Activated CD8-positive, alpha-beta memory T cell treated with anti-CD3 and anti-CD28 coated beads for 24 hours (primary cell): ENCODE results near the gene SPECC1L.
"Not testable (repeated sequence)": the region's sequence is repeated elsewhere in the genome, so short reads cannot be mapped to it uniquely, and the experiment has no call there.

Experiments used
- DNase-seq: peaks from one replicate; pipeline ENCODE4 v3.0.0-alpha.2; 2020

SPECC1L gene

DNA sequence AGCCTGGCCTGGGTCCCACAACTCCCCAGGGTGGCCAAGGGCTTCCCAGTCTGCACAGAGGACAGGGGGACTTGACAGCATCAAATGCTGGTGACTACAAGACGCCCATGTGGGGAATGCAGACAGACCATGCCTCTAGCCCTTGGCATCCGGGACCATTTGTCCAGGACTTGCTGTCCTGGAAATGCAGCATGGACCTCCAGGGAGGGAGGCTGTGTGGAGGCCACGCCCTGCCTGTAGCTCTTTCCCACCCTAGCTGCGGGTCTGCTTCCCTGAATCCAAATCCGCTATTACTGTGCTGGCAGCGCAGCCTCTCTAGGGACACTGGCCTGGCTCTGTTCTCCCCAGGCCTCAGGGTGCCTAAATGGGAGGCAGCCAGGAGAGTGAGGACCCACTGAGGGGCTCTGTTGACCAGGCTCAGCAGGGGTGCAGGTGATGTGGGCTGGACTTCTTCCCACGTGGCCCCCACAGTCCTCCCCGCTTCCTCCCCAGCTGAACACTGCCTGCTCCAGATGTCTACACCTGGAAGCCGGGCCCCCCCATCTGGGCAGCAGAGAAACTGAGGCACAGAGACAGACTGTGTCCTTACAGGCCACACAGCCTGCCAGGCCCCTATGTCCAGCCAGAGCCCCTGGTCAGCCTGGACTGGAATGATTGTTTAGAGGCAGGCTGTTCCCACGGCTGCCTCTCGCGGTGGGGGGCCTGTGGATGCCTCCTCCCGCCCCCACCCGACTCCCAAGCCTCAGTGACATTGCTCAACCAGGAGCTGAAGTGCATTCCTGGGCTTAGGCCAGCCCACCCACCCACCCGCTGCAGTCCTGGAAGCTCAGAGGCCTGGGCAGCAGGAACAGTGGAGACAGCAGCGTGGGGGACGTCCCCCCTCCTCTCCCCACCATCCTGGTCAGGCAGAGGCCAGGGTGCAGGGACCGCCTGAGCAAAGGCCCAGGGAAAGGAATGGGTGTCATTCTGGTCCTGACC lies 24.8 kb upstream of the SPECC1L start:
- not testable (repeated sequence) for DNase-seq

DNA sequence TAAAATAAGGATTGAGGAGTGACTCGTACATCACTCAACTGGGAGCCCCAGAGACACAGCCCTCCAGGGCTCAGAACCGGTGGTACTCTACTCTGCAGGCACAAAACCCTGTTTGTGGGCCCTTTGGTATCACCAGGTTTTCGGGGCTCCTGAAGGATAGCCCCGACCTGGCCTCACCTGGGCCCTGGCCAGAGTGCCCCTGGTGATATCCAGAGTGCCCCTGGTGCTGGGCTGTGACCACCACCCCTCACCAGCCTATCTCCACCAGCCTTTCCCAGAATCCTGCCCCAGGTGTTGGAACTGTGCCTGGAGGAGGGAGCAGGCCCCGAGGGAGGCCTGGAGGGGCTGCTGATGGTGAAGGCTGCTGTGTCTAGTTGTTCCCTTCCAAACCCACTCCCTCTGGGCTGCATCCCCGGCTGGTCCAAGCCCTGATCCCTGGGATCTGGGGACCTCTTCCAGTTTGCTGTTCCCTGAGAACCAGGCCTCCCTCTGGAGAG lies 23.6 kb upstream of the SPECC1L start:
- no peak for DNase-seq

DNA sequence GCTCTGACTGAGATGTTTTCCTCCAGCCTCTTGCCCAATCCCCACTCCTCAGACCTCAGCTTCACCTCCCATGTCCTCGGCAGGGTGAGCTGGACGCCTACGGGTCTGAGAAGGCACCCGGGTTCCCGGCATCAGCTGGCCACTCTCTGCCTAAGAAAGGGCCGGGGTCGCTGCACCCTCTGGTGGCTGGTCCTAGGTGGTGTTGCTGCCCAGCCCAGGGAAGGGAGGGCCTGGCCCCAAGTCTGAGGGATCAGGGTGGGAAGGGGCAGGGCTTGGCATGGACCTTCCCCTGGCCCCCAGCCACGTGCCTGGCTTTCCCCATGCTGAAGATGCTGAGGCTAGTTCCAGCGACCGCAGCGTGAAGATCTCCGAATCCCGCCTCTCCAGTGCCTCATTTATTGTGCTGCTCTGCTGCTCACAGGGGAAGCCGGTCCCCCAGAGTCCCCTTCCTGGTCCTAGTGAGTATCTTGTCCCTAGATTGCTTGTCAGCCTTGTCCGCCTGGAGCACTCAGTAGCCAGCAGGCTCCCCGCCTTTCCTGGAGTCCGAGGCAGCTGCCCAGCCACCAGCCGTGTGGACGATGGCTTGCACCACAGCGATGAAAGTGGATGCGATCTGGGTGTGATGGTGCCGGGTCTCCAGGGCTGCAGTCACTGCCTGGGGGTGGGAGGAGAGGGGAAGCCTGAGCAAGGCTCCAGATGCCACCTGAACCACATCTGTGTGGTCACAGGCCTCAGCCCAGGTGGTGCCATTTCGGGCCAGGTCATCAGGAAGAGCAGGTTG lies 22.9 kb upstream of the SPECC1L start:
- DNase-seq, result peak; percentile 78

DNA sequence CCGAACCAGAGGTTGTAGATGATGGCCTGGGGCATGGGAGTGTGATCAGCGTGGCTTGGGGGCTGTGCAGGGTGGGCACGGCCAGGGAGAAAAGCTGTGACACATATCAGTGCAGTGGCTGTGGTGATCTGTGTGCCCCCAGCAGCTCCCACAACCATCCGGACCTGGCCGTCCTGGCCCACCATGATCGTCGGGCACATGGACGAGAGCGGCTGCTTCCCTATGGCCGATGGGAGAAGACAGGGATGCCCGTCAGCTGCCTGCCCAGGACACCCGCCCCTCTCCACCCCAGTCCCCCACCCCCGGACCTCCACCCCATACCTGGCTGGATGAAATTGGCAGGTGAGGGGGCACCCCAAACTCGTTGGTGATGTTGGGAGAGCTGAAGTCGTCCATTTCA lies 22.0 kb upstream of the SPECC1L start:
- not testable (repeated sequence) for DNase-seq

DNA sequence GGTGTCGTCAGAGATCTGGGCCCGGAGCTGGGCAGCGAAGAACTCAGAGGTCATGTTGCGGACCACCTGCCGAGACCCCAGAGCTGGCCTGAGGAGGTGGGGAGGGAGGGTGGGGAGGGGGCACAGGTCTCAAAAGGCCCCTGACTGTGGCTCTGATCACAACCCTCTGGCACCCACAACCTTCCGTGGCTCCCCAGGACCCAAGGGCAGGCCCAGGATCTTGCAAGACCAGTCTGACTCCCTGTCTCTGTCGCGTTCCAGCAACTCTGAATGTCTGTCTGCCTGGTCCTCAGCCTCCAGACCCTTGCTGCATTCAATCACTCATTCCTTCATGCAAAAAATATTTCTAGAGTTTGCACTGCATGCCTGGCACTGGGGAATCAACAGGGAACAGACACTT lies 21.2 kb upstream of the SPECC1L start:
- DNase-seq, result not testable (repeated sequence)

DNA sequence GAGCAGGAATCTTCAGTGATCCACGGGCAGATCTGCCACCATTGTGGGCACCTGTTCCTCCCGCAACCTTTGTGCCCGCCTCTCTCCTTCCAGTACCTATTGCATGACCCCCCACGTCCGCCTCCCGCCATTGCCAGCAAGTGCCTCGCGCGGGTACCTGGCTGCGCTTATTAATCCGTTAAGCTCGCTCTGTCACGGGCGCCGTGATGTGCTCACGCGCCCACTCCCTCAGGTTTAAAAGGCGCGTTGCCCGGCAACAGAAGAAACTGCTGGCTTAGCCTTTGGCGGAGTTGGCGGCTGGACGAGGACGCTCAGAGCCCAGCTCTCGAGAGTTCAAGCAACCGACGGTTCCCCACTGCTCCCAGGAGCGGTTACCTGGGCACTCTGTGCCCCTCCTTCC lies 19.3 kb upstream of the SPECC1L start:
- not testable (repeated sequence) for DNase-seq

DNA sequence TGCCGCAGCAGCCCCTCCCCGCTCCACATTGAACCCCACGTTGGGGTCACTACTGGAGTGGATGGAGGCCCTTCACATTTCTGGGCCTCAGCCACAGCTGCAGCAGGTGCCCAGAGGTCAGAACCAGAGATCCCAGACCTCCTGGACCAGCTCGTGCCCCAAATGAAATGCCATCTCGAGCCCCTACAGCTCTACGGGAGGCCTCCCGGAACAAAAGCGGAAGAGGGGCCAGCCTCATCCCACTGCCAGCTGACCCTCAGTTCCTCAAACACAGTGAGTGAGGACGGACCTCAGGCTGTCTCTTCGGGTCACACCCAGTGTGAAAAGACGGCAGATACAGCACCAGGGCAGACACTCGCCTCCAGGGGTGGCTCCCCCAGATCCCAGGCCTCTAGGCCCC lies 17.5 kb upstream of the SPECC1L start:
- DNase-seq, result not testable (repeated sequence)

DNA sequence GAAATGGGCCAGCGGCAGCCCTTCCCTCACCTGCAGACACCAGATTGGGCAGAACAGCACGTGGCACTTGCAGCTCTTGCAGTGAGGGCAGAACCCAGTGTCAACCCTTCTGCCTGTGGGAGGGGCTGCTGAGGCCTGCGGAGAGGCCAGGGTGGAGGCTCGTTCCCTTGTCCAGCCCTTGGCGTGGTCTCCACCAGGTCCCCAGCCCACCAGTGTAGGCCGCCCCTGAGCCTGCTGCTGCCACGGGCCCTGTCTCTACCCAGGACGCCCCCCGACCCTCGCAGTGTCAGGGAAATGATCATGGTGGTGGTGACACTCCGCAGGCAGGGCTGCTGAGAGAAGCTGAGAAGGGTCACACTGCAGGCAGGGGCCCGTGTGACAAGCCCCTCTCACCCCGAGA lies 14.5 kb upstream of the SPECC1L start:
- DNase-seq, result not testable (repeated sequence)

DNA sequence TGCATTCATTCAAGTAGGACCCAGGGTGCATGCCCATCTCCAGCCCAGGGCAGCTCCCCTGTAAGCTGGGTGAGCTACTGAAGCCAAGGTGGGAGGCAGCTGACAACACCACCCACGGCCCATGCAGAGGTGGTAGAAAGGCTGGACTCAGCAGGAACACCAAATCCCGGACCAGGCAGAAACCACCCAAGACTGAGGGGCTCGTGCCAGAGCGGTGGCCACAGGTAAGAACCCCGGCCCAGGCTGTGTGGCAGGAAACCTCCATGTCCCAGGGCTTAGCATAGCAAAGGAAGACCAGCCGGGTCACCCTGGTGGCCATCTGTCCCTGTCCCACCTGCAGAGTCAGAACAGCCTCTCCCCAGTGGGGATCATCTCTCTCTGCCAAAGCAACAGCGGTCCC lies 13.9 kb upstream of the SPECC1L start:
- DNase-seq, result not testable (repeated sequence)

DNA sequence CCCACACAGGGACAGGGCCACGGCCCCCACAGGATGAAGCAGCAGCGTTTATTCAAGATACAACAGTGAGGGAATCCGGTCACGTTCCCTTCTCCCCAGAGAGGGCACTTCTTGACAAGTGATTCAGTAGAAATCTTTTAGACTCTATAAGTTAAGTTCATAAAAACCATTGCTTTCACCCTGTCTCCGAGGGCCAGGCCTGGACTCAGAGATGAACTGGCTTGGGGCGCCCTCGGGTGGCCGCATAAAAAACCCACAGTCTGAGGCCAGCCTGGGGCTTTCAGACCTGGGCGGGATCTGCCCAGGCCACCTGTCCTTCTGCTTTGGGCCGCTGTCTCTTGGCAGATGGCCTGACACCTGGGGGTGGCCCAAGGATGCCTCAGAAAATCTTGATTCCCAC lies 11.2 kb upstream of the SPECC1L start:
- peak; percentile 81 for DNase-seq

DNA sequence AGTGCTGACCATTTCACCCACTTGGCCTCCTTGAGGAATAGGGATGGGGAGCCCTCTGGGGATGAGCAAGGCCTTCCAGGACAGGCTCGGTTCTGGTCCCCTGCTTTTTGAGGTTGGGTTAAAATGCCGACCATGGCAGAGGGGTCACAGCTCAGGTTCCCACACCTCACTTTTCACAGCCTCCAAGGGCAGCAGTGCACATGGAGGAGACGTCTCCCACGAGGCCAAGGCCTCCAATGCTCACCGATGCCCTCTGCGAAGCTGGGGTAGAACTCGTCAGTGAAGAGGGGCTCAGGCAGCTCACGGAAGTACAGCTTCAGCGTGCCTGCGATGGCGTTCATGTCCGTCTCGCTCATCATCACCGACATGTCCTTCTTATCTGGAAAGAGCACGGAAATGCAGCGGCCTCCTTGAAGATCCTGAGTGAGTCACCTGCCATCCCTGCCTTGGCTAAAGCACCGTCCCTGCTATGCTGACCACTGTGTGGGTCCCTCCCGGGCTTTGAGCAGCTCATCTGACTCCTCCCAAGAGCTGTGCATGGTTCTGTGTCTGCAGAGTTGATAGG lies 8.4 kb upstream of the SPECC1L start:
- DNase-seq, result not testable (repeated sequence)

DNA sequence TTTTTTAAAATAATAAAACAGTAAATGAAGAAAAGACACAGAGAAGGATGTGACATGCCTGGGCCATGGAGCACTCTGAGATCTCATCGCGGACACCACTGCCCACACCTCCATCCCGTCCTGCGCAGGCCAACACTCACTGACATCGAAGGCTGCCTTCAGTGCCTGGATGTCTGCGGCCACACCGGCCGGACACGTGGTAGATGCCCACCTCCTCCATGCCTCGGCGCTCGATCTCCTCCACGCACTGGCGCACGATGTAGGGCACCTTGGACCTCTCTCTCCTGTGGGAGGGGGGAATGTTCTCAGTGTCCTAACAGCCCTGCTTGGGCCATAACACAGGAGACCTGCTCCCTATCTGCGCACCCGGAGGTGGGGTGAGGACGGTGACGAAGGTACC lies 7.2 kb upstream of the SPECC1L start:
- not testable (repeated sequence) for DNase-seq

DNA sequence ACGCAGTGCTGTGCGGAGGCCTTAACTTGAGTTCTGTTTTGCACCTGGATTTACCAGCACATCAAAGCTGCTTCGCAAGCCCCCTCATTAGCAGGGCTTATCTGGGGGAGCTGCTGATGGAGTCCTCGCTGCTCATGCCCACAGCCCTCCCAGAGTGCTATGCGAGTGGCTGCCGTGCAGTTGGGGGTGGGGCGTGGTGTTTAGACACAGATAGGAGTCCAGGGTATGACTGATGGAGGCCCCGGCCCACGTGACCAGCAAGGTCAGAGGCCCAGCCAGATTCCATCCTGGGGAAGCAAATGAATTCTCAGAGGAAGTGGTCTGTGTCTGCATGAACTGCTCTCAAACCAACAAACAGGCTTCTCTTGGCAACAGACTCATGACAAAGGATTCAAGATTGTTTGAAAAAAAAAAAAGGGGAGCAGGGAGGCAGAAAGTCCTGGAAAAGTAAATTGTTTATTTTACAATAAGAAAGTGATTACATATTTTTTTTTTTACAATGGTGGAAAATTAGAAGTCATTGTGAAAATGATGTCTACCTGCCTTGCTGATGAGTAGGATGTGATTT lies 6.2 kb upstream of the SPECC1L start:
- DNase-seq, result not testable (repeated sequence)

DNA sequence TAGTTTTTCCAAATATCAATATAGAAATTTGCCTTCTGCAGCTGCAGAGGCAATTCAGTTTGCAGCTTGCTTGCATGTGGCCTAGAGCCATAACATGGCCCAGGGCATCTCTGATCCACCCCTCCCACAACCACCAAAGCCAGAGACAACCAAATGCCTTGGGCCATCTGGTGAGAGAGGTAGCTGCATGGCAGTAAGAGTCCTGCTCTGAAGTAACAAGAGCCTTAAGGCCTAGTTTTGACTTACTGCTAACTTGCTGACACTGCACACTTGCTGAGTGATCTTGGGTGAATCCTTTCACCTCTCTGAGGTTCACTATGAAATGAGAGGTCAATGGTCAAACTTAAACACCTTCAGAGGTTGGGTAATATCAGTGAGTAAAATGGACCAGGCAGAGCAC lies 4.9 kb upstream of the SPECC1L start:
- DNase-seq, result no peak

DNA sequence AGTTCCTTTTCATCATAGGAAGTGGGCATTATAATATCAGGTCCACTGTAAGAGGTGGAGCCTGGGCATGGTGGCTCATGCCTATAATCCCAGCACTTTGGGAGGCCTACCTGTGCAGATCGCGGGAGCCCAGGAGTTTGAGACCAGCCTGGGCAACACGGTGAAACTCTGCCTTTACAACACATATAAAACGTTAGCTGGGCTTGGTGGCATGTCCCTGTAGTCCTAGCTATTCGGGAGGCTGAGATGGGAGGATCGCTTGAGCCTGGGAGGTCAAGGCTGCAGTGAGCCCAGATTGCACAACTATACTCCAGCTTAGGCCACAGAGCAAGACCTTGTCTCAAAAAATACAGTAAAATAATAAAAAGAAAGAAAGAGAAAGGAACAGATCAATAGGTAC lies 4.1 kb upstream of the SPECC1L start:
- DNase-seq, result not testable (repeated sequence)

DNA sequence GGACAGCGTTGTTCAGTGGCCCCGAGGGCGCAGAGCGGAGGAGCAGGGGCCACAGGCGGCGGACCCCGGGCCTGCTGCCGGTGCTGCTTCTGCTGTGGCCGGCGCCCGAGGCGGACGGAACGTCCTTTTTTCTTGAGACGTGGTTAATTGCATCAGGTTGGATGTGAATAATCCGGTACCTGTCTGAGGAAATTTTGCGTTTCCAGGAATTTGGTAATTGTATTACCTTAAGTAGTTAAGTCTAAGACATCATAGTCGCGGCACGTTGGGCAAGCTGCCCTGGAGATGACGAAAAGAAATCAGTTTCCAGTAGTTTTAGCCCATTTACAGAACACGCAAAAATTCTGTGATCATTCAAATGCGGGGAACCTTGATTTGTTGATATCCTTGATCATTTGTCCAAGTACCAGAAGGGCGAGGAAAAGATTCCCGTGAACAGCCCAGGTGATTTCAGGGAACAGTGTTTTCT lies 789 bp downstream of the SPECC1L start:
- DNase-seq, result no peak

DNA sequence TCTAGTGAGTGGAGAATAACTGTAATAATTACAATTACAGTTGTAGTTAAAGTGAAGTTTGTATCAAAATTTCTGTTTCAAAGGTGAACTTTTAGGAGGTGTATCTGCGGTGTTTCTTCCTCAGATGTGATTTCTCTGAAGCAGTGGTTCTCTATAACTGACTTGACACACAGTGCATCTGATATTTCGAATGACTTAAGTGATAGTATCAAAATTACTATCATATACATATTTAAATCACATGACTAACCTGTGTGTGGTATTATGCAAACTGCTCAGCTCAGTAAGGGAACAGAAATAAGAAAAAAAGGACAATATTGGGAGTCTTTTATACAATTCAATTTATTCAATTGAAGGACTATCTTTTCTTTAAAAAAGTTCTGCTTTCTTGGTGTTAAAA lies 2.4 kb downstream of the SPECC1L start:
- not testable (repeated sequence) for DNase-seq

DNA sequence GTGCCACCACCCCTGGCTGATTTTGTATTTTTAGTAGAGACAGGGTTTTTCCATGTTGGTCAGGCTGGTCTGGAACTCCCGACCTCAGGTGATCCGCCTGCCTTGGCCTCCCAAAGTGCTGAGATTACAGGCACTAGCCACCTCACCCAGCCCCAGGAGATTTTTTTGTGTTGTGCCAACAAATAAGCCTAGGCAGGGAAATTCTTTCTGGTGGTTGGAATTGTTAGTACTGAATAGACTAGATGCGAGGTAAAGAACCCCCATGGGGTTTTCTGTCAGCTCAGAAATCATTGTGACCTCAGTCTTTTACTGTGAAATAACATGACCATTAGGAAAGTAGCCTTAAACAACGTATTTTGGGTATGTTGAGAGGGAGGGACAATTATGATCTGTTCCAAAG lies 3.3 kb downstream of the SPECC1L start:
- not testable (repeated sequence) for DNase-seq

DNA sequence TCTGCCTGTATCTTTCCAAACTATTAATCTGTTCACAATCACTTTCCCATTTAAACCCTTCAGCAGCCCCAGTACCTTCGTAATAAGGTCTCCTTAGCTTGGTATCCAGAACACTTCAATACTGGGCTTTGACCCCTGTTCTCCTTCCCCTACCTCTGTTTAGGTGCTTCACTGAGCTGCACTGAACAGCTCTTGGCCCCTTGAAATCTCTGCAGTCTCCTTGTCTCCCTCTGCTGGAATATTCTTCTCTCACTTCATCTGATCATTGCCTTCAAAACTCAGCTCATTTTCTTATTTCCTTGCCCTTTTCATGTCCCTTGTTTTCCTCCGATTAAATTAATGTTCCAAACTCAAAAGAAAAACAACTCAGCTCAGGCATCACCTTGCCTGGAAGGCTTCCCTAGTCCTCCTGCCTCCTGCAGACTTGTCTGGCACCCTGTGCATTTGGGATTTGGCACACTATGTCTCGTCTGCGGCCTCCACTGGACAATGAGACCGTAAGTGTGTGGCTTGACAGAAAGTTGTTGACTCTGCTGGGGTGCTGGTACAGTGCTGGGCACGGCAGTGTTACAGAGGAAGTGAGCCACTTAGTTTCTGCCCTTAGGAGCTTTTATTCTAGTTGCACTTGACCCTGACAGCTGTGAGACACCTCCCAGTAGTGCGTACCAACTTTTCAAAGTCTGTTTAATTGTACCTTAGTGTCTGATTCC lies 4.2 kb downstream of the SPECC1L start:
- not testable (repeated sequence) for DNase-seq

DNA sequence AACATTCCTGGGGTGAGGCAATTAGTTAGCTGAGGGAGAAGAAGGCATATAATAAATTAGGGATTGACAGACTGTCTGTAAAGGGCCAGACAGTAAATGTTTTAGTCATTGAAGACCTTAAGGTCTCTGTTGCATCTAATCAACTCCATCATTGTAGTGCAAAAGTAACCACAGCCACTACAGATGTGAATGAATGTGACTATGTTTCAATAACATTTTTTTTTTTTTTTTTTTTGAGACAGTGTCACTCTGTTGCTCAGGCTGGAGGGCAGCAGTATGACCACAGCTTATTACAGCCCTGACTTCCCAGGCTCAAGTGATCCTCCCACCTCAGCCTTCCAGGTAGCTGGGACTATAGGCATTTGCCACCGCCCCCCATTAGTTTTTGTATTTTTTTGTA lies 9.7 kb downstream of the SPECC1L start:
- not testable (repeated sequence) for DNase-seq

DNA sequence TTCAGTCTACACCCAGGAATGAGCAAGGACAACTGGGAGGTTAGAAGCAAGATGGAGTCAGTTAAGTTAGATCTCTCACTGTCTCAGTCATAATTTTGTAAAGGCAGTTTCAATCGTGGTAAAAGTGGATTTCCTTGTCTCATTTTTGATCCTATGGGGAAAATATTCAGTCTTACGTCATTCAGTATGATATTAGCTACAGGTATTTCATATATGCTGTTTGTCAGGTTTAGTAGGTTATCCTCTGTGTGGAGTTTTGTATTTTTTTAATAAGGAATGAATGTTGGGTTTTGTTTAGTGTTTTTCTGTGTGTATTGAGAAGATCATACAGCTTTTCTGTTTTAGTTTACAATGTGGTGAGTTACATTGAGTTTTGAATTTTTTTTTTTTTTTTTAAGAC lies 11.8 kb downstream of the SPECC1L start:
- no peak for DNase-seq

DNA sequence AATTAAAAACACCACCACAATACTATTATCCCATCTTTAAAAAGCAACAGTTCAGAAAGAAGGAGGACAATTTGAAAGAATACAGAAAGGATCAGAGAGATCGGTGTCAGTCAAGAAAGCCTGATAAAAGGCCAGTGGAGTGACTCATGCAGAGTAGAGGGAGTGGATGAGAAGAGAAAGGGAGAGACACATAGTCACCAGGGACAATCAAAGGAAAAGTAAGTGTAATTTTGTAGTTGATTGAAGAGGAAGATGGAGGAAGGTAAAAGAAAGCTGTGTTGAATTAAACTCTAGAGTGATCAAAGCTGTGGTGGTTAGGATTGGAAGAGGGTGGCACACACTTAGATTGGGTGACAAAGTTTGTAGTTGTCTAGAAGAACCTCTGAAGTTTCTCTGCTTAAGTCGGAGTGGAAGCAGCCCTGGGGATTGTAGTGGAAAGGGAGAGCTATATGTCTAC lies 14.1 kb downstream of the SPECC1L start:
- no peak for DNase-seq
